Type B pancreatic cell (in vitro differentiated cells): ENCODE data around the gene SETD3. TPM values are rescaled to one million over a fixed set of nuclear protein-coding genes. Genes with fewer than 3 reads are reported as not detected.

Experiments used
- DNase-seq: peaks from one replicate; pipeline ENCODE4 v3.0.0; 2021; ENCODE audit warnings: mixed read lengths; ENCODE audit not compliant: unreplicated experiment; ENCODE audit errors: extremely low spot score
- H3K27ac Mint-ChIP-seq: 2 replicates; pipeline ENCODE4 v1.8.0; 2021; ENCODE audit warnings: mild to moderate bottlenecking, mixed read lengths
- H3K27me3 Mint-ChIP-seq: 2 replicates; pipeline ENCODE4 v1.8.0; 2021; ENCODE audit warnings: mixed read lengths
- H3K36me3 Mint-ChIP-seq: 2 replicates; pipeline ENCODE4 v1.8.0; 2021; ENCODE audit warnings: mixed read lengths
- H3K4me1 Mint-ChIP-seq: one replicate; pipeline ENCODE4 v1.8.0; 2021; ENCODE audit warnings: mixed read lengths; ENCODE audit not compliant: unreplicated experiment
- H3K4me3 Mint-ChIP-seq: 2 replicates; pipeline ENCODE4 v1.8.0; 2021; ENCODE audit warnings: mild to moderate bottlenecking, mixed read lengths
- H3K9me3 Mint-ChIP-seq: 2 replicates; pipeline ENCODE4 v1.8.0; 2021; ENCODE audit warnings: mixed read lengths
- CTCF ChIP-seq: fragments of 200-600 bp; sonication (generic); conservative IDR thresholded peaks from 2 replicates; pipeline ENCODE4 v1.5.0; 2021; ENCODE audit warnings: antibody characterized with exemption, mild to moderate bottlenecking
- total RNA-seq: library from RNA; stranded (reverse); gene quantifications from 2 replicates; pipeline ENCODE4 v1.2.1, GENCODE V29; 2021; ENCODE audit warnings: low replicate concordance

The SETD3 gene
- total RNA-seq, 1 donor from 2014 or later: 50.2 TPM

GRCh38 chr14:99512110-99512449 is 31.4 kb upstream of the SETD3 start:
- peak; percentile 27 for DNase-seq
- Mint-ChIP-seq H3K4me3 (no peak overlapping the region), H3K27ac (peak overlapping the region; percentile 63), H3K4me1 (peaks cover 5% of the 10 kb centered on the region), H3K27me3 (no peaks in the 10 kb centered on the region), H3K36me3 (peaks cover 4% of the 10 kb centered on the region), H3K9me3 (no peaks in the 10 kb centered on the region)
- no peak for TF ChIP-seq CTCF

- DNase-seq: peak; percentile 60
- Mint-ChIP-seq H3K27me3 (no peaks in the 10 kb centered on the region), H3K27ac (peak overlapping the region; percentile 63), H3K4me1 (peaks cover 5% of the 10 kb centered on the region), H3K36me3 (peaks cover 4% of the 10 kb centered on the region), H3K4me3 (no peak overlapping the region), H3K9me3 (no peaks in the 10 kb centered on the region)
- TF ChIP-seq CTCF: no peak
Observed at GRCh38 chr14:99511421-99512109, 30.9 kb upstream of the SETD3 start.

- no peaks in the 10 kb centered on the region for H3K27me3 Mint-ChIP-seq
- no peaks in the 10 kb centered on the region for H3K9me3 Mint-ChIP-seq
- no peak for TF ChIP-seq CTCF
- no peak overlapping the region for H3K4me3 Mint-ChIP-seq
- peak; percentile 40 for DNase-seq
- peaks cover 5% of the 10 kb centered on the region for H3K4me1 Mint-ChIP-seq
- peaks cover 8% of the 10 kb centered on the region for H3K36me3 Mint-ChIP-seq
- peak overlapping the region; percentile 48 for H3K27ac Mint-ChIP-seq
Observed at GRCh38 chr14:99510556-99511139, 30.0 kb upstream of the SETD3 start.

GRCh38 chr14:99509871-99510555 is 29.4 kb upstream of the SETD3 start:
- Mint-ChIP-seq H3K4me1 (peaks cover 5% of the 10 kb centered on the region), H3K27me3 (no peaks in the 10 kb centered on the region), H3K9me3 (no peaks in the 10 kb centered on the region), H3K36me3 (peaks cover 11% of the 10 kb centered on the region), H3K4me3 (no peak overlapping the region), H3K27ac (peak overlapping the region; percentile 62)
- peak; percentile 60 for DNase-seq
- TF ChIP-seq CTCF: no peak

- TF ChIP-seq CTCF: no peak
- H3K9me3 Mint-ChIP-seq: no peaks in the 10 kb centered on the region
- peaks cover 18% of the 10 kb centered on the region for H3K36me3 Mint-ChIP-seq
- DNase-seq: peak; percentile 52
- H3K27ac Mint-ChIP-seq: peak overlapping the region; percentile 62
- no peaks in the 10 kb centered on the region for H3K27me3 Mint-ChIP-seq
- peaks cover 5% of the 10 kb centered on the region for H3K4me1 Mint-ChIP-seq
- no peak overlapping the region for H3K4me3 Mint-ChIP-seq
Observed at GRCh38 chr14:99508896-99509629, 28.4 kb upstream of the SETD3 start.
